Hindlimb muscle (tissue), 1 donor: Measurements from ENCODE around the gene BRCA2. TPM values are rescaled to one million over a fixed set of nuclear protein-coding genes. Genes with fewer than 3 reads are reported as not detected.
A peak's percentile ranks its signal among the peaks of the same experiment; 100 is the strongest.

Source experiments
- DNase-seq: peaks from one replicate; pipeline ENCODE4 v3.0.0-alpha.2; 2013
- polyA plus RNA-seq: library from polyadenylated mRNA; unstranded; fragments of 120-200 nt; gene quantifications from one replicate; pipeline ENCODE4 v1.2.1, GENCODE V29; 2013; ENCODE audit not compliant: insufficient read length

The BRCA2 gene
- polyA plus RNA-seq, 1 donor, result 3.0 TPM

GRCh38 chr13:32384702-32385101 lies 69.4 kb downstream of the BRCA2 start:
- DNase-seq, result no peak

DNA sequence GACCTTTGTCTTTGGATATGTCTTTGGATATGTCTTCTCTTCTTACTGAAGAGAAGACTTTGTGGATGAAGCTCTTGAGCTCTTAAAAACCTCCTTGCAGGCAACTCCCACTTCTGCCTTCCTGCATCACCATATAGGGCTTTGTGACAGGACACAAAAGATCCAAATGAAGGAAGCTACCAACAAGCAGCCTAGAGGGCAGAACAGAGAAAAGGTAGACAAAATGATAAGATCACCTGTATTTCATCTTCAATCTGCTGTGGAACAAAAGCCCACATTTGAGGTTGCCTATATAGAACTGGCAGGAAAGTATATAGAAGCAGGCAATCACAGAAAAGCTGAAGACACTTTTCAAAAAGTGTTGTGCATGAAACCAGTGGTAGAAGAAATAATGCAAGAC lies 70.1 kb downstream of the BRCA2 start:
- DNase-seq, result no peak

- DNase-seq, result no peak
Observed at GRCh38 chr13:32390048-32390447, 74.7 kb downstream of the BRCA2 start.

- DNase-seq, result no peak
Observed at GRCh38 chr13:32390484-32390883, 75.2 kb downstream of the BRCA2 start.

DNA sequence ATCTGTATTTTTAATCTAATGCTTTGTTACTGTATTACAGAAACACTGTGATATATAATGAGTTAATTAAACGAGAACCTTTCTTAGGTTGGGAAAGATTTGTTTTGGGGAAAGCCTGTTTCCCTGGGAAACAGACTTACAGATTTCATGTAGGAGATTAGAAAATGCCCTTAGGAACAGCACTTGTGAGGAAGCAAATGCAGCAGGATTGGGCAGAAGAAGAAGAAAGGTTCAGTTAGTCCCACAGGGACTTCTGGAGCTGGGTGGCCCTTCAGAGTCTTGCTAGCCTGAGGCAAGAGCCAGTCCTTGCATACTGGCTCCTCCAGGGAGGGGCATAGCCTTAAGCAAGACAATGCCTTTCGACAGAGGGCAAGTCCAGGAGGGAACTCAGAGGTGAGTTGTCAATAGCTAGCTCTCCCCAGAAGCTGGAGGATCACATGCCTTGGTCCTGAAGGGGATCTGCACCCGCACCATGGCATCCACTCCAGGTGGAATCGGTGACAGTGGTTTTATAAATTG lies 75.9 kb downstream of the BRCA2 start:
- no peak for DNase-seq

- no peak for DNase-seq
Observed at GRCh38 chr13:32403108-32403507, 87.8 kb downstream of the BRCA2 start.

DNA sequence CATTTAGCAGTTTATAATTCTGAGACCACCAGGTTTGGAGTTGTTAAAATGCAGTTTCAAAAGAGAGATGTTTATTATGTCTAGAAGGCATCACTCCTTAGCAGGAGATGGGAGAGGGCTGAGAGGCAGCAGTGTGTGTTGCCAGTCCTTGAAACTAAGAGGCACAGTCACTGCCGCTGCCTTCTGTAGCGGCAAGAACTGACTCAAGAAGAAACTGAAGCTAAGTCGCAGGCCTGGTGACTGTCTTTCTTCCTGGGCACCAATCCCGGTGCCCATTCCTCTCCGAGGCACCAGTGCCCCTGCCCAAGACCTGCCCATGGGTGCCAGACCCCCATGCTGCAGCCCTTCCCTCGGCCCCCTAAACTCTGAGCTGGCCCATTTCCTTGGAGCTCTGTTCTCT lies 92.5 kb downstream of the BRCA2 start:
- no peak for DNase-seq

DNA sequence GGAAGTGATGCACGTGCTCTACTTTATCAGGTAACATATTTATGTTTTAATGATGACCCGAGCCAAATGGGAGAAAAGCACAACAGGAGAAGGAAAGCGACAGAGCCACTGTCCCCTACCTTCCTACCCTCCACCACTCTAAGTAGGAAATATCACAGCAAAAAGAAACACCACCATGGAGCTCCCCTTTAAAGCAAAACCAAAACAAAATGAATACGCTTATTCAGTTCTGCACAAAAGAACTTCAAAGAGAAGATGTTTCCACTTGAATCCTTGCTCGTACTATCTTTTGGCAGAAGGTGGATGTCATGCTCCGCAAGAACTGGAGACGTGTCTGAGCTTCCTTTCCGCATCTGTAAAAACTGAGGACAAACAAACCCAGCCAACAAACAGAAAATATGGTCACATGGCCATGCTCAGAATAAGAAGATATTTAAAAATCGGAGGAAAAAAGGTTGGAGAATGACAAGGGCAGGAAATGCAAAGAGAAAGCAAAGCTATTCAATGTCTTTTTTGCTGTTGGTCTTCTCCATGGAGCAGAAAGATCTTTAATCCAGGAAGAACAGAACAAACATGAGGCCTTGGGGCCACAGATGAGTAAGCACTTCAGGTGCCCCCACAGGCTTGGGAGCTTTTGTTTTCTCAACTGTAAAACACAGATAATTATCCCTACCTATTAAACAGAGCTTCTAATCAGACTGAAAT lies 93.1 kb downstream of the BRCA2 start:
- DNase-seq, result no peak

- DNase-seq, result no peak
Observed at GRCh38 chr13:32409001-32409313, 93.6 kb downstream of the BRCA2 start.

DNA sequence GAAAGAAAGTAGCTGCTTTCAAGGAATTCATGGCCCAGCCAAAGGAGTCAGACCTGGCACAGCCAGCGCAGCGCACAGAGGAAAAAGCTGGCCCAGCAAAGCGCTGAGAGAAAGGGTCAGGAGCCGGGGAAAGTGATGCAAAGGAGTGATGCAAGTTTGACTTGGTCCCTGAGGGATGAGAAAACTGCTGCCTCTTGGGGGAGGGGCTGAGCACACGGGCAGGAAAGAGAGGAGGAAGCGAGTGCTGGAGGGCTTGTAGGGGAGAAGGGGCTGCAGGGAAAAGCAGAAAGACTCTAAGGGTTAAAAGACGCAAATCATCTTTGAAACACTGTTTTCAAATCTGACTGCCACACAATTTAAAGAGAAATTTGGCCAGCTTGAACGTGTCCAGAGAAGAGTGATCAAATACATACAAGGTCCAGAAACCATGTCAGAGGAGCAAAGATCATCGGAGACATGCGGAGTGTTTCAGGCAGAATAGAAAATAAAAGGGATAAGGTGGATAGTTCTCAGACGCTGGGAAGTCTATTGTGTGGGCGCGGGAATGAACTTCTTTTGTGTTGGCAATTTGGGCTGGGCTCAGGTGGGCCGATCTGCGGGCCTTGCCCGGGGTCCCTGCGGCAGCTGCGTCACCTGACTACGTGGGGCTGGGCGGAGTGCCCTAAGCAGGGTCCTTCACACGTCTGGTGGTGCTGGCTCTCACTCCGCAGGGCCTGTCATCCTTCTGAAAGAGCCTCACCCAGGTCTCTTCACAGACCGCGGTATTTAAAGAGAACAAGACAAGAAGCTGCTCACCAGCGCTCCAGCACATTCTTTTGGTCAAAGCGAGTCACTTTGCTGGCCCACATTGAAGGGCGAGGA lies 94.5 kb downstream of the BRCA2 start:
- DNase-seq, result peak; percentile 69

DNA sequence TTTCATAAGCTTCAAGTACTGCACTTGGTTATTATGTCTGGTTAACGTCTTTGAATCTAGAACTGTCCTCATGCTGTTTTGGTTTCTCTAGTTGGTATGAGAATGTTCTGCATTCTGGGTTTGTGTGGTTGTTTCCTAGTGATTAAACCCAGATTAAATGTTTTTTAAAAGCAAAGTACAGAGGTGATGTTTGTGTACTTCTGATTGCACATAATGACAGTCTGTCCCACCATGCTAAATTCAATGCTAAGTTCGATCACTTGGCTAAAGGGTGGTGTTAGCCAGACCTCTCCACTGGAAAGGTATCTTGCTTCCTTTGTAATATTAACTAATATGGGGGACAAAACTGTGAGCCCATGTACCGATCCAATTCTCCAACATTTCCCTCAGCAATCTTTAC lies 98.0 kb downstream of the BRCA2 start:
- DNase-seq, result no peak

GRCh38 chr13:32414580-32414979 lies 99.3 kb downstream of the BRCA2 start:
- DNase-seq, result no peak

DNA sequence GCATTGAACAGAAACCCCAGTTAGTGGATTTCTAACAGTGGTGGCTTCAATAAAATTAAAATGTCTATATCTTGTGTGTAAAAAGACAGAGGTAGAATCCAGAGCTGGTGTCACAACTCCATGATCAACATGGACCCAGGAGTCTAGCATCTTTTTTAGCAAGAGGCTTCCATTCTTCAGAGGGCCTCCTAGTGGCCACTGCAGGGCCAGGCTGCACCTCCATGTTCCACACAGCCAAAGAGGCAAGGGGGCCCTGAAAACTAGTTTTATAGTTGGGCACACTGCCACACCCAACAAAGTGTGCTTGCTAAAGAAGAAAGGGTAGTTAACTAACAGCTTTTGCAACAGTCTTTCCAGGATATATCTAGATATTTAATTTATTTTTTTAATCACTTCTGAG lies 99.7 kb downstream of the BRCA2 start:
- DNase-seq, result no peak

DNA sequence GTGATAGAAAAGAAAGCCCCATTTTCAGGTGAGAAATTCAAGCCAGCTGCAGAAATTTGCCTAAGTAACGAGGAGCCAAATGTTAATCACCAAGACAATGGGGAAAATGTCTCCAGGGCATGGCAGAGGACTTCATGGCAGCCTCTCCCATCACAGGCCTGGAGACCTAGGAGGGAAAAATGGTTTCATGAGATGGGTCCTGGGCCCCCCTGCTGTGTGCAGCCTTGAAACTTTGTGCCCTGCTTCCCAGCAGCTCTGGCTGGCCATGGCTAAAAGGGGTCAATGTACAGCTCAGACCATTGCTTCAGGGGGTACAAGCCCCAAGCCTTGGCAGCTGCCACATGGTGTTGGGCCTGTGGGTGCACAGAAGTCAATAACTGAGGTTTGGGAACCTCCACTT lies 102.7 kb downstream of the BRCA2 start:
- no peak for DNase-seq

DNA sequence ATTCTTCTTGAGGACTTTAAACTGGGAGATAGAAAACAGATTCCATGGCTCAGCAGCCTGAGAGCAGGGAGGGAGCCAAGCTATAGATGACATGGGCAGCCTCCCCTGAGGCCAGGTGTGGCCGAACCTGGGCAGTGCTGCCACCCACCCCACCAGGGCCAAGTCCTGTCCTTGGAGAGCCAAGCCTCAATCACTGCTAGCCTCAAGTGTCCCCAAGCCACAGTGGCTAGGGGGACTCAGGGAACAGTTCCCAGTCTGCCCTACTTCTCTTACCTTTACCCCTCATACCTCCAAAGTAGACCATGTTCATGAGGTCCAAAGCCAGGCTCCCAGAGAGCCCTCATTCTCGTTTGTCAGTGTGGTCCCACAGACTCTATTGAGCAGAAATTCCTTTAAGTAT lies 104.6 kb downstream of the BRCA2 start:
- no peak for DNase-seq

DNA sequence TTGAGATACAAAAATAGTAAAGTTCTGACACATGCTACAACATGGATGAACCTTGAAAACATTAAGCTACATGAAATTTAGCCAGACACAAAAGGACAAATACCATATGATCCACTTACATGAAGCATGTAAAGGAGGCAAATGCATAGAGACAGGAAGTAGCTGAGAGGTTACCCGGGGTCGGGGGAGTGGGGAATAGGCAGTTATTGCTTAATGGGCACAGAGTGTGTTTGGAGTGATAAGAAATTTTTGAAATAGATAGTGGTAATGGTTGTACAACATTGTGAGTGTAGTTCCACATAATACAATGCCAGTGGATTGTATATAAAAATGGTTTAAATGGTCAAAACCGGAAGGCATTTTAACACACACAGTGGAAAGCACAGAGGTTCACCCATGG lies 108.3 kb downstream of the BRCA2 start:
- no peak for DNase-seq

GRCh38 chr13:32425158-32425557 lies 109.8 kb downstream of the BRCA2 start:
- no peak for DNase-seq

DNA sequence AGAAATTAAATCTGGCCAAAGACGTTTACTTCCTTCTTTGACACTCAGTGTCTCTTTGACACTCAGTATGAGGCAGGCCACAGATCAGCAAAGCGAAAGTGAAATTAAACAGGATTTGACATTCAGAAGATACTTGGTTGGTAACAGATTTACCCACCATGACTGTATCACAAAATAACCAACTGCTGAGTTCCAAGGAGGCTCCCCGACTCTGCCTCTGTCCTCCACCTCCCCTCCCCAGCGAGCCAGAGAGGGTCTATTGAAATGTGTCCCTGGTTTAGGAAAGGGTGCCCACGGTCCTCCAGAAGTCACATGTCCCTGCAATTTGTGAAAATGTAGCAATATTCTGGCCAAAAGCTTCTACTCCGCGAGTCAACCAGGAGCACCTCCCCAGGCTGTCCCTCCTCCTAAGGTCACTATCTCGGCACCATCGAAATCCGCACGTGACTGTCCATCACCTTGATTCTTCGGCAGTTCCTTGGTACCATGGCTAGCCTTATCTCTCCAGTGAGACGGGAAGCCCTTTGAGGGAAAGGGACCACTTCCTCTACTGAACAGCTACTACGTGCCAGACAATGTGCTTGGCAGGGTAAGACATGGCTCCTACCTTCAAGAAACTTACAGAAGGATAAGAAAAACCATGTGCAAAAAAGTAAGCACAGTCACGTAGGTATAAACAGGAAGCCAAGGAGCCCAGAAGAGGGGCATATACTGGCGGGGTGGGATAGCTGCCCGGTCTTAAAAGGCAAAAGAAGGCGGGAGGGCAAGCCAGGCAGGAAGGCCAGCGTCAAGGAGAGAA lies 111.1 kb downstream of the BRCA2 start:
- DNase-seq, result no peak

DNA sequence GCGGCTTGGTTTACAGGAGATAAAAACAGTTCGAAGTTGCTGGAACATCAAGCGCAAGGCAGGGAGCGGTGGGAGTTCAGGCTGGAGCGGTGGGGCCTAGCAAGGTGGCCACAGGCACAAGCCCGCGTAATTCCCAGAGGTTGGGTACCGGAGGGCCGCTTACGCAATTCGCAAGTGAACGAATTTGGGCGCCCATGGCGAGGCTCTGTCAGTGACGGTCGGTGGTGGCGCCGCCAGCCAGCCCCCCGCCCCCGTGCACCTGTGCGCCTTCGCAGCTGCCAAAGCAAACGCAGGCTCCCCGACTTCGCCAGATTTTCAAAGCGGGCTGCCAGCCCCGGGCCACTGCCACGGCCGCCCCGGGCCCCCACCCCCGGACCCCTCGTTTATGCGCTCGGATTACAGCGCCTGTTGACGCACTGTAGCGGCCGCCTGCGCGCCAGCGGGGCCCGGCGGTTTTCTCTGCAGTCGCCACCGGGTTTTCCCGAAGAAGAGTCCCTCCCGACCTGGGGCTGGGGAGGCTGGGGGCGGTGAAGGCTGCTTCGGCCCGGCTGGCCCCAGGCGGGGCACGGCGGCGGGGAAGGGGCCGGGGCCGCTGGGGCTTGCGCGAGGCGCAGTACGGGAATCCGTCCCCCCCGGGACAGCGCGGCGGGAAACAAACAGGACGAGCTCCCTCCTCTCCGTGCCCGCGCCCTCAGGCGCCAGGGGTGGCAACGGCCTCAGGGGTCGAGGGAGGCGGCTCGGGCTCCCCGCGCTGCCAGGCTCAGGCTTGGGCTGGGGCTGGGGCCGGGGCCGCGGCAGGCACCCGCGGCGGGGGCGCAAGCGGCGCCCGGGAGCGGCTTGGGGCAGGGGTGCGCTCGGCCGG lies 111.9 kb downstream of the BRCA2 start:
- DNase-seq, result peak; percentile 52

GRCh38 chr13:32427852-32428580 lies 112.7 kb downstream of the BRCA2 start, which contains the start of gene N4BP2L1:
TSS of gene N4BP2L1 (minus strand) at chr13:32428130. CDS start at chr13:32428082, 48 bp downstream.
- peak; percentile 80 for DNase-seq
